Mesothelial cell of epicardium (in vitro differentiated cells): Measurements from ENCODE around the gene TEKTIP1. TPM values are rescaled to one million over a fixed set of nuclear protein-coding genes. Genes with fewer than 3 reads are reported as not detected.
A peak's percentile ranks its signal among the peaks of the same experiment; 100 is the strongest.

Experiments
- DNase-seq, 2 experiments: peaks; one replicate each; pipeline ENCODE4 v3.0.0; 2021; ENCODE audit warnings: low spot score in 2 of 2; ENCODE audit not compliant: unreplicated experiment in 2 of 2
- H3K27ac Mint-ChIP-seq: 2 replicates; pipeline ENCODE4 v1.8.0; 2021; ENCODE audit warnings: mixed read lengths
- H3K27me3 Mint-ChIP-seq: 2 replicates; pipeline ENCODE4 v1.8.0; 2021; ENCODE audit warnings: low read depth, mixed read lengths
- H3K36me3 Mint-ChIP-seq: 2 replicates; pipeline ENCODE4 v1.8.0; 2021; ENCODE audit warnings: mixed read lengths
- H3K4me1 Mint-ChIP-seq: 2 replicates; pipeline ENCODE4 v1.8.0; 2021; ENCODE audit warnings: mixed read lengths
- H3K4me3 Mint-ChIP-seq: 2 replicates; pipeline ENCODE4 v1.8.0; 2021; ENCODE audit warnings: mild to moderate bottlenecking, moderate library complexity, mixed read lengths
- H3K9me3 Mint-ChIP-seq: 2 replicates; pipeline ENCODE4 v1.8.0; 2021; ENCODE audit warnings: mixed read lengths
- CTCF ChIP-seq: fragments of 200-600 bp; sonication (generic); IDR thresholded peaks from one replicate; pipeline ENCODE4 v1.5.0; 2021; ENCODE audit warnings: antibody characterized with exemption; ENCODE audit not compliant: unreplicated experiment
- total RNA-seq: library from RNA; stranded (reverse); gene quantifications from 3 replicates; pipeline ENCODE4 v1.2.1, GENCODE V29; 2021

TEKTIP1 gene
- total RNA-seq, 1 donor from 2014 or later, result 3.5 TPM

GRCh38 chr19:3538258-3538929 is 580 bp upstream of the TEKTIP1 start:
- peak overlapping the region; percentile 67 for H3K27ac Mint-ChIP-seq

GRCh38 chr19:3539756-3540118 is 763 bp downstream of the TEKTIP1 start:
- no peaks in the 10 kb centered on the region for H3K27me3 Mint-ChIP-seq
- H3K27ac Mint-ChIP-seq, result peak overlapping the region; percentile 12
- peaks cover 10% of the 10 kb centered on the region for H3K36me3 Mint-ChIP-seq
- peaks cover 5% of the 10 kb centered on the region for H3K4me1 Mint-ChIP-seq
- TF ChIP-seq CTCF, result no peak
- no peak for DNase-seq
- H3K4me3 Mint-ChIP-seq, result no peak overlapping the region
- H3K9me3 Mint-ChIP-seq, result no peaks in the 10 kb centered on the region

More at GRCh38 chr19:3538258-3538929, 580 bp upstream of the TEKTIP1 start:
- no peak overlapping the region for H3K4me3 Mint-ChIP-seq
- no peaks in the 10 kb centered on the region for H3K27me3 Mint-ChIP-seq
- no peak for TF ChIP-seq CTCF
- no peak for DNase-seq
- no peaks in the 10 kb centered on the region for H3K9me3 Mint-ChIP-seq
- peaks cover 17% of the 10 kb centered on the region for H3K36me3 Mint-ChIP-seq
- H3K4me1 Mint-ChIP-seq, result peaks cover 5% of the 10 kb centered on the region

GRCh38 chr19:3543150-3544057 is 4.4 kb downstream of the TEKTIP1 start:
- H3K4me1 Mint-ChIP-seq, result peaks cover 4% of the 10 kb centered on the region
- H3K9me3 Mint-ChIP-seq, result no peaks in the 10 kb centered on the region
- no peak for DNase-seq
- peaks cover 5% of the 10 kb centered on the region for H3K36me3 Mint-ChIP-seq
- no peak overlapping the region for H3K27ac Mint-ChIP-seq
- no peak overlapping the region for H3K4me3 Mint-ChIP-seq
- no peaks in the 10 kb centered on the region for H3K27me3 Mint-ChIP-seq
- no peak for TF ChIP-seq CTCF

- no peak overlapping the region for H3K4me3 Mint-ChIP-seq
- peaks cover 4% of the 10 kb centered on the region for H3K4me1 Mint-ChIP-seq
- H3K27ac Mint-ChIP-seq, result no peak overlapping the region
- H3K9me3 Mint-ChIP-seq, result no peaks in the 10 kb centered on the region
- no peak for TF ChIP-seq CTCF
- H3K36me3 Mint-ChIP-seq, result peaks cover 5% of the 10 kb centered on the region
- DNase-seq, result no peak
- H3K27me3 Mint-ChIP-seq, result no peaks in the 10 kb centered on the region
These were observed 5.0 kb downstream of the TEKTIP1 start for GRCh38 chr19:3544058-3544376.

- Mint-ChIP-seq H3K4me1 (no peaks in the 10 kb centered on the region), H3K4me3 (no peak overlapping the region), H3K27ac (no peak overlapping the region), H3K36me3 (peaks cover 2% of the 10 kb centered on the region), H3K9me3 (no peaks in the 10 kb centered on the region), H3K27me3 (no peaks in the 10 kb centered on the region)
- TF ChIP-seq CTCF, result peak; percentile 89
- peak; percentile 49 to 82 for DNase-seq
These were observed 6.0 kb downstream of the TEKTIP1 start for GRCh38 chr19:3544742-3545668.
